Measurements from ENCODE around the gene TPTE2.
A peak's percentile ranks its signal among the peaks of the same experiment; 100 is the strongest.
"Not testable (repeated sequence)": the region's sequence is repeated elsewhere in the genome, so short reads cannot be mapped to it uniquely, and the experiment has no call there.

Gene TPTE2

DNA sequence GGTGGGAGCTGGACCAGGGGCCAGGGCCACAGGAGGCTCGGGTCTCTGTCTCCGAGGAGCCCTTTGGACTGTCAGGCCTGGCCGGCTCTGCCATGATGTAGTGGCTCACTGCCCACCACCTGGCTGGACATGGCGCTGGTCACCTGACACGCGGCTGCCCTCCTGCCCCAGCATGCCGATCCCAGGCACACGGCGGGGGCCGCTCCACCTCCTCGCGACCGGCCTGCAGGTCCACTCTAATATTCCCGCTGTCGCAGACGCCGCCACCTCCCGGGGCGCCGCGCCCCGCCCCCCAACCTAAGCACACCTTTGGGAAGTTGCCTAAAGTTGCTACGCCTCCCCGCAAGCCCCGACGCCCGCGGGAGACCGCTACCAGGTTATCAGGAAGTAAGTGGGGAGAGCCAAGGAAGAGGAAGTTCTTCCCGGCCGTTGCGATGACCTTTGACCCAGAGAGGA lies at the start of gene TPTE2:
Gene TPTE2 (minus strand): TSS at position 406 of the 456 bp plus-strand sequence. CDS start 58,298 bp downstream, outside the sequence.
- not testable (repeated sequence) for H3K4me3 ChIP-seq (ENCODE audit: low read depth, low read length); H2AFZ ChIP-seq (ENCODE audit: low read length, unreplicated experiment); H3K27ac ChIP-seq (ENCODE audit: low read depth, low read length); H3K4me1 ChIP-seq (ENCODE audit: control insufficient read depth, insufficient read depth, low read length, unreplicated experiment); H3K36me3 ChIP-seq (ENCODE audit: insufficient read depth, low read length); H3K79me2 ChIP-seq (ENCODE audit: control insufficient read depth, insufficient read depth, low read length, unreplicated experiment)
- peaks cover 12% of the 10 kb centered on the region; the same call in 1 of the 2 replicates for H3K27me3 ChIP-seq (ENCODE audit: insufficient read depth, low read length)

DNA sequence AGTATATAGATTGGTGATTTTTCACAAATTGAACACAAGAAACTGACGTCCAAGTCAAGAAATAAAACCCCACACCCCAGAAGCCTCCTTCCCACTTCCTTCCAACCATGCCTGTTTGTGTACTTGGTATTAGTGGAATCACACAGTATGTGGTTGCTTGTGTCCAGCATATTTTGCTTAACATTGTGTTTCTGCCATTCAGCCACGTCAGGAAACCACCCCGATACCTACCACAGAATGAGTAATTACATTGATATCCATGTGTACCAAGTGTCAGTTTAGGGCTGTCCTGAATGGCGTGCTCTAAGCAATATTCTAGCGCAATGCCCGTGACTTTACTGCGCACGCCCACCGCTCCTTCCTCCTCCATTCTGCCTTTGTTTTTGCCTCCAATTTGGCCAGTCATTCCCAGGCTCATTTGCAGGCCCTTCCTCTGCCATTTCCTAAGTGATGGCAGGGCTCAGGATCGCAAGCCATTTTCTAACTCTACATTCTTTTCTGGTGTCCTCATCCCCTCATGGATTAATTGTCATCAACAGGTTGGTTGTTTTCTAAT lies 46.3 kb upstream of the TPTE2 start:
- no peak overlapping the region for H2AFZ ChIP-seq (ENCODE audit: low read length, unreplicated experiment)
- no peaks in the 10 kb centered on the region for H3K36me3 ChIP-seq (ENCODE audit: insufficient read depth, low read length)
- H3K79me2 ChIP-seq (ENCODE audit: control insufficient read depth, insufficient read depth, low read length, unreplicated experiment): no peaks in the 10 kb centered on the region
- no peaks in the 10 kb centered on the region for H3K4me1 ChIP-seq (ENCODE audit: control insufficient read depth, insufficient read depth, low read length, unreplicated experiment)
- H3K4me3 ChIP-seq (ENCODE audit: low read depth, low read length): no peak overlapping the region
- H3K27ac ChIP-seq (ENCODE audit: low read depth, low read length): no peak overlapping the region
- no peaks in the 10 kb centered on the region for H3K27me3 ChIP-seq (ENCODE audit: insufficient read depth, low read length)

DNA sequence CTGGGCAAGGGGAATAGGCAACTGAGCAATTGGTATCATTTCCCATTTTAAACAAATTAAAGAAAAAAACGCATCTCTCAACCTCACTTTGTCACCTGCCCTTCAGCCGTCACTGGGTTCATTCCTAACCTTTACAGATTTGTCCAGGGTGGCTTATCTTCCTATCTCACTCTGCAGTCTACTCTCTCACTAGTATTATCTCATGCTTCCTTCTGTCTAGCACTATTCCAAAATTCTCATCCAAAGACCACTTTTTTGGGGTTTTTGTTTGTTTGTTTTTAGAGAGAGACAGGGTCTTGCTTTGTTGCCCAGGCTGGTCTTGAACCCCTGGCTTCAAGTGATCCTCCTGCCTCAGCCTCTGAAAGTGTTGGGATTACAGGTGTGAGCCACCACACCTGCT lies 45.4 kb upstream of the TPTE2 start:
- Histone ChIP-seq H3K79me2 (ENCODE audit: control insufficient read depth, insufficient read depth, low read length, unreplicated experiment) (no peaks in the 10 kb centered on the region), H2AFZ (ENCODE audit: low read length, unreplicated experiment) (no peak overlapping the region), H3K4me3 (ENCODE audit: low read depth, low read length) (no peak overlapping the region), H3K36me3 (ENCODE audit: insufficient read depth, low read length) (no peaks in the 10 kb centered on the region), H3K27me3 (ENCODE audit: insufficient read depth, low read length) (no peaks in the 10 kb centered on the region), H3K27ac (ENCODE audit: low read depth, low read length) (no peak overlapping the region), H3K4me1 (ENCODE audit: control insufficient read depth, insufficient read depth, low read length, unreplicated experiment) (no peaks in the 10 kb centered on the region)

DNA sequence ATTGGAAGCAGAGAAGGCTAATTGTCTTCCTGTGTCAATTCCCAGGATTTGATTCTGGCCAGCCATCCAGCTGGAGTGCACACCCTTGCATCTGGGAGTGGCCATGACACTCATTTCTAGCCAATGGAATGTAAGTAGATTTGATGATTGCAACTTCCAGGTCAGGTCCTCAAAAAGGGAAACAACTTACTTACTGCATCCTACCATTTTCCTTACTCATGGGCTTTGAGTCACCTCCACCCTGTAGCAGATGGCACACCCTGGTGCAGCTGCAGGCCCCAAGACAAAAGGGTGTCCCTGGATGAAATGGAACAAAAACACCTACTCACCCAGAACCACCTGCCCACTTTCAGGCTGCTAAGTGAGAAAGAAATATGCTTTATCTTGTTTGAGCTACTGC lies 44.8 kb upstream of the TPTE2 start:
- Histone ChIP-seq H3K27me3 (ENCODE audit: insufficient read depth, low read length) (no peaks in the 10 kb centered on the region), H3K27ac (ENCODE audit: low read depth, low read length) (no peak overlapping the region), H3K79me2 (ENCODE audit: control insufficient read depth, insufficient read depth, low read length, unreplicated experiment) (no peaks in the 10 kb centered on the region), H3K4me1 (ENCODE audit: control insufficient read depth, insufficient read depth, low read length, unreplicated experiment) (no peaks in the 10 kb centered on the region), H2AFZ (ENCODE audit: low read length, unreplicated experiment) (no peak overlapping the region), H3K36me3 (ENCODE audit: insufficient read depth, low read length) (no peaks in the 10 kb centered on the region), H3K4me3 (ENCODE audit: low read depth, low read length) (no peak overlapping the region)

DNA sequence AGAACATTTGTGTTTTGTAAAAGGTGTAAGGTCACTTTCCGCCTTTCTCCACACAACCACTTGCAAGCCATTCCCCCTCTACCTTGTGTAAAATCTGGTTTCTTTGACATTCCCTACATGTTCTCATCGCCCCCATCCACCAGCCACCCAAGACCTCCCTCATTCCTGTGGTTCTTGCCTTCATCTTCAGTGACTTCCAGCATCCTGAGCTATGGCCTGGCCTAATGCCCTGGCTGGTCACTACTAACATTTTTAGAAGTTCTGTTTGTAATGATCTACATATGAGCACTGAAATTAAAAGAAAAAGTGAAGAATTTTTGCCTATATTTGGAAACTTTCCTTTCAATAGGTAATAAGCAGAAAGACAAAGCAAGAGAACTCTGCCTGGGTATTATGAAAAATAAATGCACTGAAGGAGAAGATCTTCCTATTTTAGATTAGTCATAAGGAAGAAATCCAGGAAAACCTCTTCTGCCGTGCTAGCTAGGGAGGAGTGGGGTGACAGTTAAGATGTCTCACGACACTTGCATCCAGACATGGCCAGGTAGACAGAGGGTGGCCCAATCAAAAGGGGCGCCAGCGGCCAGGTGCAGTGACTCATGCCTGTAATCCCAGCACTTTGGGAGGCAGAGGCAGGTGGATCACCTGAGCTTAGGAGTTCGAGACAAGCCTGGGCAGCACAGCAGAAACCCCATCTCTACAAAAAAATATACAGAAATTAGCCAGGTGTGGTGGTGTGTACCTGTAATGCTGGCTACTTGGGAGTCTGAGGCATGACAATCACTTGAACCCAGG lies 44.0 kb upstream of the TPTE2 start:
- Histone ChIP-seq H3K4me1 (ENCODE audit: control insufficient read depth, insufficient read depth, low read length, unreplicated experiment) (no peaks in the 10 kb centered on the region), H3K27ac (ENCODE audit: low read depth, low read length) (no peak overlapping the region), H2AFZ (ENCODE audit: low read length, unreplicated experiment) (no peak overlapping the region), H3K36me3 (ENCODE audit: insufficient read depth, low read length) (no peaks in the 10 kb centered on the region), H3K79me2 (ENCODE audit: control insufficient read depth, insufficient read depth, low read length, unreplicated experiment) (no peaks in the 10 kb centered on the region), H3K4me3 (ENCODE audit: low read depth, low read length) (no peak overlapping the region), H3K27me3 (ENCODE audit: insufficient read depth, low read length) (no peaks in the 10 kb centered on the region)

DNA sequence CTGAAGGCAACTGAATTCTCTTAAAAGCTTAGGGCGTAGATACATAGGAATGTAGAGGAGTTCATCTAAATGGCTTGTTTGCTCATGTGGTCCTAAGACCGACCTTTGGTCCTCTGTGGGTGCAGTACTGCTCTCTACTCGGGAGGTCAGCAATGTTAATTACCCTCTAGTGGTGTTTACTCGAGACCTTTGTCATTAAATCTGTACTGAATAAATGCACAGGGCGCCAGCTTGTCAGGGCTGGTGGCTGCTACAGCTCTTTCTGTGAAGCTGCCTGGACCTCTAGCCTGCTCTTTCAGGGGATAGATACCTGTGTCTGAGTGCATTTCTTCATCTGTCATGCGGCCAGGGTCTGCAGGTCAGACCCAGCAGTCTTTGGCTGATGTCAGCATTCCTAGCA lies 43.0 kb upstream of the TPTE2 start:
- H3K79me2 ChIP-seq (ENCODE audit: control insufficient read depth, insufficient read depth, low read length, unreplicated experiment): no peaks in the 10 kb centered on the region
- H3K36me3 ChIP-seq (ENCODE audit: insufficient read depth, low read length): no peaks in the 10 kb centered on the region
- no peak overlapping the region for H3K27ac ChIP-seq (ENCODE audit: low read depth, low read length)

DNA sequence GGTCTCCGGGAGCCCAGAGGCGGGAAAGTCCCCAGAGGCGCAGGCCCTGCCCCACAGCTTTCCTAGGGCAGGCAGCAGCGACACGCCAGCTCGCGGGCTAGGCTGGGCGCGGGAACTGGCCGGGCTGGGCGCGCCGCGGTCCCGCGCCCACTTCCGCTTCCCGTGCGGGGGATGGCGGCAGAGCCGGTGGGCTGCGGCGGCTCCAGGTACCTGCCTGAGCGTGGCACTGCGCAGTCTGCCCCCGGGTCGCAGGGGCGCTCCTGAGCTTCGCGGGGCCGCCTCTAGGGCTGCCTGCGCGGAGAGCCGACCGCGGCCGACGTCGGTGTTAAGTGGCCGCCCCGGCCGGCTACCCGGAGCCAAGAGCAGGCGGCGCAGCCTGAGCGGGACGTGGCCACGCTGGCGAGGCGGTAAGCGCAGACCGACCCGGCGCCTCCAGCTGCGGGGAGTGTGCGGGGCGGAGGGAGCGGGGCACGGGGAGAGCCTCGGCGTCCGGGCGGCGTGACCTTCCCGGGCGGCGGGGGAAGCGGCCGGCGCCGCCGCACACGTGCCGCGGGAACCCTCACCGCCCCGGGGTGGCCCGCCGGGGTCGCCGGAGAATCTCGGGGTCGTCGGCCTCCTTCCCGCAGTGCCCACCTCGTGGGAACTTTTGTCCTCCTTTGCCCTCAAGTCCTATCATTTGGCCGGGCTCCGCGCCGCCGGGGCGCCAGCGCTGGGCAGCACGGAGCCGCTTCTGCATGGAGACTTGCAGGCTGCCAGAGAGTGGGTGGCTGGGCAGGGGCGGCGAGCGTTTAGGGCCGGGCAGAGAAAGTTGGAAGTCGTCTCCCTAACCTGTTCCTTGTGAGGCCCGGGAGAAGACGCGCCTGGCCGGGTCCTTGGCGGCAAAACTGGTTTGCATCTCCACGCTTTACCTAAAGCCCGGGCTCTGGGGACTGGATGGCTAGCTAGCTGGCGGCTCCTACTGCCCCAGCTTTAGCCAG lies 40.7 kb upstream of the TPTE2 start:
- H3K4me3 ChIP-seq (ENCODE audit: low read depth, low read length): peak overlapping the region; percentile 93
- peaks cover 1% of the 10 kb centered on the region for H3K4me1 ChIP-seq (ENCODE audit: control insufficient read depth, insufficient read depth, low read length, unreplicated experiment)
- H3K79me2 ChIP-seq (ENCODE audit: control insufficient read depth, insufficient read depth, low read length, unreplicated experiment): no peaks in the 10 kb centered on the region
- no peaks in the 10 kb centered on the region for H3K36me3 ChIP-seq (ENCODE audit: insufficient read depth, low read length)
- H3K27me3 ChIP-seq (ENCODE audit: insufficient read depth, low read length): no peaks in the 10 kb centered on the region
- peak overlapping the region; percentile 91 for H2AFZ ChIP-seq (ENCODE audit: low read length, unreplicated experiment)
- H3K27ac ChIP-seq (ENCODE audit: low read depth, low read length): no peak overlapping the region

More for the DNA sequence above, 43.0 kb upstream of the TPTE2 start:
- Histone ChIP-seq H2AFZ (ENCODE audit: low read length, unreplicated experiment) (no peak overlapping the region), H3K4me3 (ENCODE audit: low read depth, low read length) (no peak overlapping the region), H3K27me3 (ENCODE audit: insufficient read depth, low read length) (no peaks in the 10 kb centered on the region), H3K4me1 (ENCODE audit: control insufficient read depth, insufficient read depth, low read length, unreplicated experiment) (no peaks in the 10 kb centered on the region)

DNA sequence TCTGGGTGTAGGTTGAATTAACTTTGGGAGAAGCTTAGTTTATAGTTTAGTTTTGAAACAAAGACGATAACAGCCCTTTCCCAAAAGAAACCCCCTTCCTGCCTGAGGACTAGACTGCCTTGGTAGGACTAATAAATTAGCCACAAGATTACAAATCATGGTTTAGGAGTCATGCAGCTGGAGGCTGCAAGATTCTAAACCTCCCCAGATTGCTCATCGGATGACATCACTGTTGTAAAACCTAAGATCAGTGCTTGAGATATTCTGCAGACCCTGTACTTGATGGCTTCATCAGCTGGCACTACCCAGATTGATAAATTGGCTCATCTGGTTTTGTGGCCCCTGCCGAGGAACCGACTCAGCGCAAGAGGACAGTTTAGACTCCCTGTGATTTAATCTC lies 36.2 kb upstream of the TPTE2 start:
- H2AFZ ChIP-seq (ENCODE audit: low read length, unreplicated experiment): no peak overlapping the region
- H3K27ac ChIP-seq (ENCODE audit: low read depth, low read length): no peak overlapping the region
- no peaks in the 10 kb centered on the region for H3K79me2 ChIP-seq (ENCODE audit: control insufficient read depth, insufficient read depth, low read length, unreplicated experiment)
- peaks cover 5% of the 10 kb centered on the region for H3K4me1 ChIP-seq (ENCODE audit: control insufficient read depth, insufficient read depth, low read length, unreplicated experiment)
- no peak overlapping the region for H3K4me3 ChIP-seq (ENCODE audit: low read depth, low read length)
- no peaks in the 10 kb centered on the region for H3K27me3 ChIP-seq (ENCODE audit: insufficient read depth, low read length)
- H3K36me3 ChIP-seq (ENCODE audit: insufficient read depth, low read length): no peaks in the 10 kb centered on the region

DNA sequence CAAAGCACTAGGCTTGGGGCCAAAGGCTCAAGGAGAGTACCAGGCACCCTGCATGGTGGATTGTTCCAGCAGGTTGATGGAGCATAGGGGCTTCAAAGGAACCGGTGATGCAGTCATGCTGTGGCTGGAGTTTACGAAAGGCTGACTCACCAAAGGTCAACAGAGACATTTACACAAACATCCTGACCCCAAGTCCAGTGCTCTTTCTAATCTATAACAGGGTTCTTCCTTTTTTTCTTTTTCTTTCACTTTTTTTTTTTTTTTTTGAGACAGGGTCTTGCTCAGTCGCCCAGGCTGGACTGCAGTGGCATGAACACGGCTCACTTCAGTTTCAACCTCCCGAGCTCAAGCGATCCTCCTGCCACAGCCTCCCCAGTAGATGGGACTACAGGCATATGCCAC lies 35.6 kb upstream of the TPTE2 start:
- Histone ChIP-seq H3K27ac (ENCODE audit: low read depth, low read length) (no peak overlapping the region), H2AFZ (ENCODE audit: low read length, unreplicated experiment) (no peak overlapping the region), H3K4me1 (ENCODE audit: control insufficient read depth, insufficient read depth, low read length, unreplicated experiment) (peaks cover 5% of the 10 kb centered on the region), H3K4me3 (ENCODE audit: low read depth, low read length) (no peak overlapping the region), H3K36me3 (ENCODE audit: insufficient read depth, low read length) (no peaks in the 10 kb centered on the region), H3K27me3 (ENCODE audit: insufficient read depth, low read length) (no peaks in the 10 kb centered on the region), H3K79me2 (ENCODE audit: control insufficient read depth, insufficient read depth, low read length, unreplicated experiment) (no peaks in the 10 kb centered on the region)

DNA sequence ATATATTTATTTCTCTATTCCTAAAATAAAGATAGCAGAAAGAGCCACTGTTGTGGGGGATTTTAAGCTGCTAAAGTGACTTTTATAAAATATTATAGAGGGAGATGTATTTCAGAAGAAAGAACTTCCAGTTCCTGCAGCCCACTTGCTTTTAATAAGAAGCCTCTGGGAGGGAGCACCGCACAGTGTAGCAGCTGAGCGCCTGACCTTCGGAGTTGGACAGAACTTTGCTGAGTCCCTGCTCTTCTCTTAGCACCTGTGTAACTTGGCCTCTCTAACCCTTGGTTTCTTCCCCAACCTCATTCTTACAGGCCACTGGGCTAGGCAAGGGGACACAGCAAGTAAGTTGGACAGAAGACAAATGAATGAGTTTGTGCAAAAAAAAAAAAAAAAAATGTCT lies 34.8 kb upstream of the TPTE2 start:
- Histone ChIP-seq H2AFZ (ENCODE audit: low read length, unreplicated experiment) (no peak overlapping the region), H3K27me3 (ENCODE audit: insufficient read depth, low read length) (no peaks in the 10 kb centered on the region), H3K4me3 (ENCODE audit: low read depth, low read length) (no peak overlapping the region), H3K36me3 (ENCODE audit: insufficient read depth, low read length) (no peaks in the 10 kb centered on the region), H3K4me1 (ENCODE audit: control insufficient read depth, insufficient read depth, low read length, unreplicated experiment) (peaks cover 5% of the 10 kb centered on the region), H3K27ac (ENCODE audit: low read depth, low read length) (no peak overlapping the region), H3K79me2 (ENCODE audit: control insufficient read depth, insufficient read depth, low read length, unreplicated experiment) (no peaks in the 10 kb centered on the region)

Data from ACC112 (cell line).